GM12872 (cell line): ENCODE results near the gene RALGDS.

Experiments
- TF ChIP-seq, protein P1 (sequence below): IDR thresholded peaks from 3 replicates; pipeline ENCODE4 v1.5.1; 2011; ENCODE audit warnings: low read depth, mild to moderate bottlenecking, low read length, moderate library complexity; ENCODE audit not compliant: insufficient read depth

The RALGDS gene

DNA sequence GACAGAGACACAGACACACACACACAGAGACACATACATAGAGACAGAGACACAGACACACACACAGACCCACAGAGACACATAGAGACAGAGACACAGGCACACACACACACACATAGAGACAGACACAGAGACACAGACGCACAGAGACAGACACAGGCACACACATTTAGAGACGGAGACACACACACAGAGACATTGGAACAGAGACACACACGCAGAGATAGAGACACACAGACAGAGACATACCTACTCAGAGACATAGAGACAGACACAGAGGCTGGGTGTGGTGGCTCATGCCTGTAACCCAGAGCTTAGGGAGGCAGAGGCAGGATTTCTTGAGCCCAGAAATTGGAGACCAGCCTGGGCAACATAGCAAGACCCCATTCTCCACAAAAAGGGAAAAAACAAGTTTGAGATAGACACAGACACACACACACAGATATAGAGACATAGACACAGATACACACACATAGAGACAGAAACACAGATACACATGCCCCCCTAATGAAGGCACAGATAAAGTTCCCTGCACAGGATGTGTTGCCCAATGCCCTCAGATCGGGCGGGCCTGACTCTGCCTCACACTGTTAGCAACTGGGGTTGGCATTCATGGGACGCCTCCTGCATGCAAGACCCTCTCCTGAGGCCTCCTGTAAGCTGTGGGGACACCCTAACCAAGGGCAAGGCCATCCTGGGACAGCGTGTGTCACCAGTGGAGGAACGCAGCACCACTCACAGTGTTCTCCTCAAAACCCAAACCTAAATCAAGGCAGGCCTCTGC is 3.3 kb upstream of the RALGDS start:
- TF ChIP-seq, protein P1, sequence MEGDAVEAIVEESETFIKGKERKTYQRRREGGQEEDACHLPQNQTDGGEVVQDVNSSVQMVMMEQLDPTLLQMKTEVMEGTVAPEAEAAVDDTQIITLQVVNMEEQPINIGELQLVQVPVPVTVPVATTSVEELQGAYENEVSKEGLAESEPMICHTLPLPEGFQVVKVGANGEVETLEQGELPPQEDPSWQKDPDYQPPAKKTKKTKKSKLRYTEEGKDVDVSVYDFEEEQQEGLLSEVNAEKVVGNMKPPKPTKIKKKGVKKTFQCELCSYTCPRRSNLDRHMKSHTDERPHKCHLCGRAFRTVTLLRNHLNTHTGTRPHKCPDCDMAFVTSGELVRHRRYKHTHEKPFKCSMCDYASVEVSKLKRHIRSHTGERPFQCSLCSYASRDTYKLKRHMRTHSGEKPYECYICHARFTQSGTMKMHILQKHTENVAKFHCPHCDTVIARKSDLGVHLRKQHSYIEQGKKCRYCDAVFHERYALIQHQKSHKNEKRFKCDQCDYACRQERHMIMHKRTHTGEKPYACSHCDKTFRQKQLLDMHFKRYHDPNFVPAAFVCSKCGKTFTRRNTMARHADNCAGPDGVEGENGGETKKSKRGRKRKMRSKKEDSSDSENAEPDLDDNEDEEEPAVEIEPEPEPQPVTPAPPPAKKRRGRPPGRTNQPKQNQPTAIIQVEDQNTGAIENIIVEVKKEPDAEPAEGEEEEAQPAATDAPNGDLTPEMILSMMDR, result no peak

DNA sequence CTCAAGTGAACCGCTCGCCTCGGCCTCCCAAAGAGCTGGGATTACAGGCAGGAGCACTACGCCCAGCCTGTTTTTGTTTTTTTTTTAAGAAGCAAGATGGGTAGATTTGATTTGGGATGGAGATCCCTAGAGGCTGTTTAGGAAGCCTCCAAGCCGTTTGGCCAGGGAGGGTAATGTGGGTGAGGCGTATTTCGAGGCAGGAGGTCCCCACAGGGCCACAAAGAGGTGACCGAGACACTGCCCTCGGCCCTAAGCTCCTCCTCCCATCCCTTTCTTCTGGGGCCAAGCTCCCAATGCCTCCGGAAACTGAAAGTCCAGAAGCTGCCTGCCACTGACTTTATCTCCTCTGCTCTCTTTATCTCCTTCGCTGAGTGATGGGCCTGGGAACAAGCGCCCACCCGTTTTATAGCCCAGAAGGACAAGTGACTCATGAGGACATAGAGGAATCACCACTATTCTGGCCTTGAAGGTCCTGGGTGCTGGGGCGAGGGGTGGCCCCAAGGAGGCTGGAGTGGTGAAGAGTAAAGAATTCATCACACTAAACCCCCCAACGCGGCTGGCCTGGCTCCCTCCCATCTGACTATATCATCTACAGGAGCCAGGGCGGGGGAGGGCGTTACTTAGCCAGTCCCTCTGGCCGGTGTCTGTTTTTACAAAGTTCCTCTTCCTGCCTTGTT is 2.0 kb upstream of the RALGDS start:
- TF ChIP-seq, protein P1, result no peak

DNA sequence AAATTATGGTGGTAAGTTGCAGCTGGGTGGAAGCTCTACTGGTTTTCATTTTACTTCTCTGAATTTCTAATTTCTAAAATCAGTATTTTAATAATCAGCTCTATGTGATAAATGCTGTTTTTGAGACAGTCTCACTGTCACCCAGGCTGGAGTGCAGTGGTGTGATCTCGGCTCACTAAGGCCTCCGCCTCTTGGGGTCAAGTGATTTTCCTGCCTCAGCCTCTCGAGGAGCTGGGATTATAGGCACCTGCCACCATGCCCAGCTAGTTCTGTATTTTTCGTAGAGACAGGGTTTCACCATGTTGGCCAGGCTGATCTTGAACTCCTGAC is 1.5 kb upstream of the RALGDS start:
- TF ChIP-seq, protein P1, result no peak

DNA sequence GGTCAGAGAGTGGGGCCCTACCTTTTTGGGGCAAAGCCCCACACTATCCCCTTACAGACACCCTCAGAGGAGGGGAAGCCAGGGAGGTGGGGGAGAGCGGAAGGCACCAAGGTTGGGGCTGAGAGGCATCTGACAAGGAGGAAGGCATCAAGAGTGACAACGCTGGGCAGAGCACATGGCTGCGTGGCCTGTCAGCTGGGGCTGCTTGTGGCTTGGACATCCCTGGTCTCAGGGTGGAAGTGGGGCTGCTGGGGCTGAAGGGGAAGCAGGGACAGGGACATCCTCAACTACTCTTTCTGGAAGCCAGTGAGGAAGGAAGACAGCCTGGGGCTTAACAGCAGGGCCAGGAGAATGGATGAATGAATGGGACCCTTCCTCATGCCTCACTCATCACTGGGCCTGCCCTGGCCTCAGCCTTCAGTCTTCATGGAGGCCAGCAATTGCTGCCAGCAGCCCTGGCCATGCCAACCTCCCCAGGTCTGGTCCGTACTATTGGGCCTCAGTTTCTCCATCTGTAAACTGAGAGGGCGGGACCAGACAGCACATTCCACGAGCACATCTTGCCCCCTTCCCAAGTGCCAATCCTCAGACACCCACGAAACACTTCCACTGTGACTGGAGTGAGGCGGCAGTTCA is 993 bp upstream of the RALGDS start:
- TF ChIP-seq, protein P1, result no peak

DNA sequence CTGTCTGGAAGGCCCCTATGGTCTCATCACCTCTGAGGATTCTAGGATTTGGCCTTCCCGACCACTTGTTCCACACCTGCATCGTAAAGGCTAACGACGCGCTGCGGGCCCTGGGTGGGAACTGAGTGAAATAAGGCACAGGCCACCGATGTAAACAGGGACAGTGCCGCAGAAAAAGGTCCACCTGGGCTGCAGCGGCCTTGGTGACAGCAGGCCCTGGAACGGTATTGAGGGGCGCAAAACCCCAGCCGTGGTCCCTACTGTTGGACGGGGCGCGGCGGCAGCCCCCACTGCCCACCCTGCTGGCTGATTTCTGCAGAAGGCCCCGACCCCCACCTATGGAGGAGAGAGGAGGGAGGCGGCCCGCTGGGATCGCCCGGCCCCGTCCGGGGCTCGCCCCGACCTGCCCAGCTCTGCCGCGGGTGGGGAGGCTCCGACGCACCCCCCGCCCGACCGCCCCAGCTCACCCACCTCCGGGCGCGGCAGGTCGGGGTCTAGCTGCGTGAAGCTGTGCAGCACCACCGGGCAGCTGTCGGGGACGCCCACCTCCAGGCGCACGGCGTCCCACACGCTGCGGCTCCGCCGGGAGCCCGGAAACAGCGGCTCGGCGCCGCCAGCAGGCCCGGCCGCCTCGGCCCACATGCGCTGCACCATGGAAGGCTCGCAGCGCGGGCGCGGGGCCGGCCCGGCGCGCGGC is 391 bp downstream of the RALGDS start:
- TF ChIP-seq, protein P1, result no peak

DNA sequence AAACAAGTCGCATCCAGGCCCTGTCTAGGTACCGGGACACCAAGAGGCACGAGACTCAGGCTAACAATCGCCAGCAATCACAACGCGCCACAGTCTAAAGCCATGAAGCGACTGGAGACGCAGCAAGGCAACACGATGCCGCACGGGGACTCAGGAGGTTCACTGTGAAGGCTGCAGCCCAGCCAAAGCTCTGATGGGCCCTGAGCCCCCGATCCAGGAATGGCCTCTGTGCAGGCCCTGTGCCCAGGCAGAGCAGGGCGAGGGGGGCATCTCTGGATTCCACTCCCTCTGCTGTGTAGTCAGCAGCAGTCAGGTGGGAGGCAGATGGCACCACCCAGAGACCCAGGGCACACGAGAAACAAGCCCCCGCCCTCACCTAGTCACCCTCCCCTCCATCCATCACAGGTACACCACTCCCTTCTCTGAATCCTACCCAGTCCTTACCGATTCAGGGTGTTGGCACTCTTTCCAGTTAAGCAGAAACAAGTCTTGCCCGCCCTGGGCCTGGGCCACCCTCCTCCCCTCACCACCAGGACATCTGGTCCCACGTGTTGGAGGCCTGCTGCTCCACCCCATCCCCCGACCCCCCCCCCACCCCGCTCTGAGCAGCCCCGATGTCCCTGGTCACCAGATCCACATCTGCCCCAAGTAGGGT is 1.1 kb downstream of the RALGDS start:
- TF ChIP-seq, protein P1, result no peak
